ENCODE results near the gene SRGAP3. TPM values are rescaled to one million over a fixed set of nuclear protein-coding genes. Genes with fewer than 3 reads are reported as not detected.

SRGAP3 gene
- total RNA-seq, 1 experiment from 2014 or later: 7.6 TPM

DNA sequence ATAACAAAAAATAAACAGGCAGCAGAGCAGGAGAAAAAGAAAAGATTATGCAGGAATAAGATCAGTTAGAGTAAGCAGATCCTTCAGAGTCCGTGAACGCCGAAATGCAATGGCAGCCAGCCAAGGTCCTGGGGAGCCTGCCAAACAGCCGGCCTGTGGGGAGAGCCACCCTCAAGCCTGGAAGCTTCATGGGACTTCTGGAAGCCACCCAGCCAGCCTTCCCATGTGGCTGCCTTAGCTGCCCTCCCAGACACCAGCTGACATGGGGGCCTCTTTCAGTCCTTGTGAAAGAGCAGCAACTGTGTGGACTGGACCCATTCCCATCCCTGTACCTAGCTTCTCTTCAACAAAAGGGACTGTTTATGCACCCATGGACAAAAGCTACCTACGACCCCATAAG, 221.3 kb downstream of the SRGAP3 start:
- in situ Hi-C loops (cut with HindIII; ENCODE audit: low pct_unique_long_range_greater_than_20kb, low sequenced_read_pairs): no loop called here
- DNase-seq (ENCODE audit: low read depth): no peak

DNA sequence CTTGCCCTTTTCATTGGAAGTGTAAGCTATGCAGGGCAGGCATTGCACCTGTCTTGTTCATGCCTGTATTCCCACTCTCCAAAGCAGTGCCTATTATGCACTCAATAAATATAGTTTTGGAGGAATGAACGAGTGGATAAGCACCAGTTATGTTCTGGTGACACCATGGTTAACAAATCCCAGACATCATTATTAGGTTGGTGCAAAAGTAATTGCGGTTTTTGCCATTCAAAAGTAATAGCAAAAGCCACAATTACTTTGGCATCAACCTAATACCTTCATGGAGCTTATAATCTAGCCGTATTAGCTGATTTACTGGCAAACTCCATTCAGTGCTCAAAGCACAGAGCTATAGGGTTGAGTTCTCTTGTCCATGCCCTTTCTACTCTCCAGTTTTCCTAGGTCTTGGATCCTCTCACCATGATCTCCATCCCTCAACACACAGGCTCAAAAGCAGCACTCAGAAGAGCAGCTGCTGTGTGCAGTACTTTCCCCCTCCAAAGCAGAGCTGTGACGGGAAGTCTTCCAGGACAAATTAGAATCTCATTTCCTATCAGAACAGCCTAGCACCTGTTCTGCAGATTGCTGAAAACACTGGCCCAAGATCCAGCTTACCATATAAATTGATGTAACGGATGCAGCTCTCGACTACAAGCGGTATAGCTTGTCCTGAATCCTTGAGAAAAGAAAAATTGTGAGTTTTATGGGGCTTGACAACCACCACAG, 223.0 kb downstream of the SRGAP3 start:
- DNase-seq (ENCODE audit: low read depth): no peak
- in situ Hi-C loops (cut with HindIII; ENCODE audit: low pct_unique_long_range_greater_than_20kb, low sequenced_read_pairs): no loop called here

GRCh38 chr3:9024341-9024740, 225.1 kb downstream of the SRGAP3 start:
- in situ Hi-C loops (cut with HindIII; ENCODE audit: low pct_unique_long_range_greater_than_20kb, low sequenced_read_pairs): no loop called here
- DNase-seq (ENCODE audit: low read depth): no peak

GRCh38 chr3:9023226-9023590, 226.2 kb downstream of the SRGAP3 start:
- no peak for DNase-seq (ENCODE audit: low read depth)
- in situ Hi-C loops (cut with HindIII; ENCODE audit: low pct_unique_long_range_greater_than_20kb, low sequenced_read_pairs): no loop called here

DNA sequence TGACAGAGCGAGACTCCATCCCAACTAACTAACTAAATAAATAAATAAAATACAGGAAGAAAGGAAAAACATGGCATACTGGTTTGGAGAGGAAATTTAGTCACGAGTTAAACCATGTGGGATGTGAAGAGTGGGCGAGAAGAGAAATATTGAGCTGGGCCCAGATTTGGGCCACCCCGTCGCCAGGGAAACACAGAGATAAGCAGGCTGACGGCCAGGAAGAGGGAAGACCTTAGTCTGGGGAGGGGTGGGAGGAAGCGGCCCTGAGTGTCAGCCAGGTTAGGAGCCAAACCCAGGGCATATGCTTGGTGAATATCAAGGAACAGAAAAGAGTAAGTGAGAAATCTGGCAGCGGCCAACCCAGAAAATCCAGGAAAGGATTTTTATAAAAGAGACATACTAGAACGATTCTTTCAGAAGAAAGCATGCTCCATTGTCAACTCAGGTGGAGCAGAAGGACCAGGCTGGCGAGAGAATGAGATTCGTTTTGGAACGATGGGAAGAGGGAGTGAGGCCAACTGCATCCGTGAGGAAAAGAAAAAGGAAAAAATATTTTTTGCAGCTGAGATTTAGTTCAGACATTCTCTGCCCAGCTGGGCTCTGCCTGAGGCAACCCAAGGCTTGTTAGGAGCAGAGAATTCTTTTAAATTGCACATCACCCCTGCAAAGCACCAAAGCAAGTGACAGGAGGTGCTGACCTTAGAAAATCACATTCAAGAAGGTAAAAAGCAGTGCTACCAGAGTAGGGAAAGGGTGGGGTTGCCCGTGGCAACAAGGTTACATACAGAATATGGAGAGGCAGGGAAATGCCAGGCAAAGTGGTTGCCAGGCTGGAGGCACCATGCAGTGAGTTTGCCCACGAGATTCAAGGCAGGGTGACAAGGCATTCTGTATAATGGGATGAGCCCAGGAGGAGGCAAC, 226.9 kb downstream of the SRGAP3 start:
- in situ Hi-C loops (cut with HindIII; ENCODE audit: low pct_unique_long_range_greater_than_20kb, low sequenced_read_pairs): no loop called here

GRCh38 chr3:9021271-9022009, 228.0 kb downstream of the SRGAP3 start:
- in situ Hi-C loops (cut with HindIII; ENCODE audit: low pct_unique_long_range_greater_than_20kb, low sequenced_read_pairs): no loop called here
- no peak for DNase-seq (ENCODE audit: low read depth)

More for the DNA sequence above, 226.9 kb downstream of the SRGAP3 start:
- no peak for DNase-seq (ENCODE audit: low read depth)

GRCh38 chr3:9020426-9020825, 229.0 kb downstream of the SRGAP3 start:
- in situ Hi-C loops (cut with HindIII; ENCODE audit: low pct_unique_long_range_greater_than_20kb, low sequenced_read_pairs): no loop called here
- DNase-seq (ENCODE audit: low read depth): no peak

DNA sequence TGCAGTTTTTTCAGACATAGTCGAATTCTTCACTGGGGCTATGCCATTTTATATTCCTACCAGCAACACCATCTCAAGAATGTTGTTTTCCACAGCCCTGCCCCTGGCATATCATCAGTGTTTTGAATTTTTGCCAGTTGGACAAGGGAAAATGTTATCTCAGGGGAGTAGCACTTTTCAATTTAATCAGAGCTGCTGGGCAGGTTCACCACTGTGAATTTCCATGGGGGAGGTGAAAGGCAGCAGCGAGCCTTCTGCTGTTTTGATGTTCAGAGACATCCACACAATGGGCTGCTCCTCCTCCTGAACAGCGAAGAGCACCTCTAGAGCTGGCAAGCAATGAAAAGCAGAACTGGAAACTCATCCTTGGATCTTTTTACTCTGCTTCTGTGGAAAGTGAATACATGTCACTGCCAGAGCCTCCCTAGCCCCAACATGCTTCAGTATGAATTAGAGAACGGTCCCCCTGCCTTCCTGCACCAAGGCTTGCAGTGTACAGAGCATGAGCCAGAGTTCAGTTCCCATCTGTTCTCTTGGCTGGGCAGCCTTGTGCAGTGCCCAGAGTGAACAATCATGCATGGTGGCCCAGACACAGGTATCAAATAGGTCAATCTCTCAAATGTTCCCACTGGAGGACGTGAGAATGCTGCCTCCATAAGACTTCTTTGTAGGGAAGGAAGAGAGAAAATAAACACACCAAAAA, 230.0 kb downstream of the SRGAP3 start:
- no peak for DNase-seq (ENCODE audit: low read depth)
- in situ Hi-C loops (cut with HindIII; ENCODE audit: low pct_unique_long_range_greater_than_20kb, low sequenced_read_pairs): no loop called here

DNA sequence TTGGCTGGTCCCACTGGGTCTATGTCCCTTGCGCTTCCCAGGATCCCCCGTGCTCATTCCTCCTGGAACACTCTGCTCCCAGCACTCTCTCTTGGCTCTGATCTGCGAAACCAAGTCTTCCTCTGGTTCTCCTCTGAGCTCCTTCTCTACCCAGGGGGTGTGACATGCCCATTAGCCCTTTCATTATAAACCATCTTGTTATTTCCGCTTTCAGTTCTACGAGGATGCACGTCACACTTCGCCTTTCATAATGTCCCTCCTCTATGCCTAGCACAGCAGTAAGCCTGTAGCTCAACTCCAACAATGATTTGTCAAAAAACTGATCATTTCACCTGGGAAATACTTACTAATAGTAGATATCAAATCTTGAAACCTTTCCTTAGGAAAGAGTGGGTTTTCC, 234.2 kb downstream of the SRGAP3 start:
- in situ Hi-C loops (cut with HindIII; ENCODE audit: low pct_unique_long_range_greater_than_20kb, low sequenced_read_pairs): no loop called here
- no peak for DNase-seq (ENCODE audit: low read depth)

- in situ Hi-C loops (cut with HindIII; ENCODE audit: low pct_unique_long_range_greater_than_20kb, low sequenced_read_pairs): no loop called here
- no peak for DNase-seq (ENCODE audit: low read depth)
Measured at GRCh38 chr3:9013782-9014563, 235.5 kb downstream of the SRGAP3 start.

DNA sequence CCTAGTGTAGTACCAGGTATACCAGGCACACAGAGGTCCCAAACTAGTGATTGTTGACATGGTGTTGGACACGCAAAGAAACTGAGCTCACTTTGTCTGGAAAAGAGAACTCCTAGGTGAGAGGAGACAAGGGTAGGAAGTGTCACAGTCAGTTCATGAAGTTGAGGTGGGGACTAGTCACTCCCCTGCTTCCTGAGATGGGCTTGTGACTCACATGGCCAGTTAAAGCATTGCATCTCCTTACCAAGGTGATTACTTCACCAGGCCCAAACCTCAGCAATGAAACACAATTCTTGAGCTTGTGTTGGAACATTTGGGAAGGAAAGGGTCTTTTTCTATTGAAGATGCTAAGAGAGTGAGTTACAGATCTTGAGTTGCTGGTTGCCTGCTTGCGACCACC, 236.9 kb downstream of the SRGAP3 start:
- DNase-seq (ENCODE audit: low read depth): no peak
- in situ Hi-C loops (cut with HindIII; ENCODE audit: low pct_unique_long_range_greater_than_20kb, low sequenced_read_pairs): no loop called here

- in situ Hi-C loops (cut with HindIII; ENCODE audit: low pct_unique_long_range_greater_than_20kb, low sequenced_read_pairs): no loop called here
- DNase-seq (ENCODE audit: low read depth): no peak
Measured at GRCh38 chr3:9009976-9010545, 239.4 kb downstream of the SRGAP3 start.

GRCh38 chr3:9008550-9009255, 240.7 kb downstream of the SRGAP3 start:
- in situ Hi-C loops (cut with HindIII; ENCODE audit: low pct_unique_long_range_greater_than_20kb, low sequenced_read_pairs): no loop called here
- DNase-seq (ENCODE audit: low read depth): no peak

DNA sequence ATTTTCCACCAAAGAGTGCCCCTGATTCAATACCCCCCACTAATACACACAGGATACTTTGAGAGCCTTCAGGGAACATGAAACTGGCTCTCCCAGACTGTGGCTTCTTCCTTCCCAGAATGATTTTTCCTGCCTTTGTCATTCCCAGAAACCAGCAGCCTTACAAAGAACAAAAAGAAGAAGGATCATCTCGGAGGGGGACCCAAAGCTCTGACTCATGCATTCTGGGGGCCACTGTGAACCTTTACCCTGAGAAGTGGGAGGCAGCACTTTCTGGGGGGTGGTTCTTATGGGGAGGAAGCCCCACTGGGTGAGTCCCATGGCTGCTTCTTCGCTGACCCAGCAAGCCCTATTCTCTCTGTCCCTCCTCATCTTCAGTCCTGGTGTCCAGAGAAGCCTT, 241.5 kb downstream of the SRGAP3 start:
- DNase-seq (ENCODE audit: low read depth): no peak
- in situ Hi-C loops (cut with HindIII; ENCODE audit: low pct_unique_long_range_greater_than_20kb, low sequenced_read_pairs): no loop called here

DNA sequence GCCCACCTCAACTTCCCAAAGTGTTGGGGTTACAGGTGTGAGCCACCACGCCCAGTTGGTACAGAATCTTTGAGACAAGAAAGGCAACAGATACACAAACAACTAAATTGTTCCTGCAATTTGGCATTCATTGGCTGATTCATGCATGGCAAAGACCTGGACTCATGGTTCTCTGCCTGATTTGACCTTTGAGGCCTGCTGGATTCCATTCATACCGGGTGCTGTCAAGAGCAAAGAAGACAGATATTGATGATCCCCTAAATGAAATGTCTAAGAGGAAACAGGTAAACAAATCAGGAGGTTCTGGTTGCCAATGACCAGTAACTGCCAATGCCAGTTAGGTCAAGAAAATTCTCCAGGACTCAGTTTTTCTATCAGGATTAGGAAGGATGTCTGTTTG, 242.2 kb downstream of the SRGAP3 start:
- in situ Hi-C loops (cut with HindIII; ENCODE audit: low pct_unique_long_range_greater_than_20kb, low sequenced_read_pairs): no loop called here
- DNase-seq (ENCODE audit: low read depth): no peak

GRCh38 chr3:9000041-9000440, 249.4 kb downstream of the SRGAP3 start:
- DNase-seq (ENCODE audit: low read depth): no peak
- in situ Hi-C loops (cut with HindIII; ENCODE audit: low pct_unique_long_range_greater_than_20kb, low sequenced_read_pairs): no loop called here

- in situ Hi-C loops (cut with HindIII; ENCODE audit: low pct_unique_long_range_greater_than_20kb, low sequenced_read_pairs): no loop called here
- no peak for DNase-seq (ENCODE audit: low read depth)
Measured at GRCh38 chr3:8997151-8997550, 252.3 kb downstream of the SRGAP3 start.

Measured in Caki2 (cell line).